AG10803 (cell line): ENCODE data around the gene AK8.

Source experiments
- DNase-seq: peaks from one replicate; pipeline ENCODE4 v3.0.0; 2010; ENCODE audit warnings: low read depth
- H3K4me3 ChIP-seq: 2 replicates; pipeline ENCODE4 v1.5.1; 2011; ENCODE audit warnings: mild to moderate bottlenecking, low read length, control low read depth
- TF ChIP-seq, protein P1 (sequence below): conservative IDR thresholded peaks from 2 replicates; pipeline ENCODE4 v1.5.1; 2011; ENCODE audit warnings: mild to moderate bottlenecking, low read length, control low read depth, inconsistent platforms

Gene AK8

GRCh38 chr9:132754236-132754635, 123.8 kb downstream of the AK8 start:
- no peak for DNase-seq
- TF ChIP-seq, protein P1, sequence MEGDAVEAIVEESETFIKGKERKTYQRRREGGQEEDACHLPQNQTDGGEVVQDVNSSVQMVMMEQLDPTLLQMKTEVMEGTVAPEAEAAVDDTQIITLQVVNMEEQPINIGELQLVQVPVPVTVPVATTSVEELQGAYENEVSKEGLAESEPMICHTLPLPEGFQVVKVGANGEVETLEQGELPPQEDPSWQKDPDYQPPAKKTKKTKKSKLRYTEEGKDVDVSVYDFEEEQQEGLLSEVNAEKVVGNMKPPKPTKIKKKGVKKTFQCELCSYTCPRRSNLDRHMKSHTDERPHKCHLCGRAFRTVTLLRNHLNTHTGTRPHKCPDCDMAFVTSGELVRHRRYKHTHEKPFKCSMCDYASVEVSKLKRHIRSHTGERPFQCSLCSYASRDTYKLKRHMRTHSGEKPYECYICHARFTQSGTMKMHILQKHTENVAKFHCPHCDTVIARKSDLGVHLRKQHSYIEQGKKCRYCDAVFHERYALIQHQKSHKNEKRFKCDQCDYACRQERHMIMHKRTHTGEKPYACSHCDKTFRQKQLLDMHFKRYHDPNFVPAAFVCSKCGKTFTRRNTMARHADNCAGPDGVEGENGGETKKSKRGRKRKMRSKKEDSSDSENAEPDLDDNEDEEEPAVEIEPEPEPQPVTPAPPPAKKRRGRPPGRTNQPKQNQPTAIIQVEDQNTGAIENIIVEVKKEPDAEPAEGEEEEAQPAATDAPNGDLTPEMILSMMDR, result no peak
- H3K4me3 ChIP-seq, result no peak overlapping the region

- H3K4me3 ChIP-seq, result no peak overlapping the region
- TF ChIP-seq, protein P1, result no peak
- no peak for DNase-seq
These were observed 124.5 kb downstream of the AK8 start for GRCh38 chr9:132753593-132753880.

GRCh38 chr9:132752877-132753592, 125.0 kb downstream of the AK8 start:
- TF ChIP-seq, protein P1, result no peak
- DNase-seq, result no peak
- no peak overlapping the region for H3K4me3 ChIP-seq

DNA sequence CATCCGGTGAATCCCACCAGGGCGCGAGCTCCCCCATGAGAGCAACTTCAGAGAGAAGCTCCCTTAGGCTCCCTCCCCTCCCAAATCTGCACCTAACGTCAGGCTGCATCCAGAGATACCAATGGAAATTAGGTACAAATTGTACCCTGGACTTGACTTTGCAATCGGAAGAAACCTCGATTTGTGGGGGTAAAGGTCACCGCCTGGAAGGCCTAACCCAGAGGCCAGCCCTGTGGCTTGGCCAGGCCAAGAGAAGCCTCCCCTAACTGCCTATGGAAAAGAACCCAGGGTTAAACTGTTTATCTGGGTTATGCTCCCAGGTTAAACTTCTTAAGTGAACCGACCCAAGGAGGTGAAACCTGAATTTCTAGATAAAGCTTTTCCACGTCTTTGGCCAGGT, 127.4 kb downstream of the AK8 start:
- TF ChIP-seq, protein P1, result no peak
- no peak overlapping the region for H3K4me3 ChIP-seq
- DNase-seq, result no peak

- no peak for DNase-seq
- no peak overlapping the region for H3K4me3 ChIP-seq
- TF ChIP-seq, protein P1, result no peak
These were observed 128.8 kb downstream of the AK8 start for GRCh38 chr9:132749306-132749705.

DNA sequence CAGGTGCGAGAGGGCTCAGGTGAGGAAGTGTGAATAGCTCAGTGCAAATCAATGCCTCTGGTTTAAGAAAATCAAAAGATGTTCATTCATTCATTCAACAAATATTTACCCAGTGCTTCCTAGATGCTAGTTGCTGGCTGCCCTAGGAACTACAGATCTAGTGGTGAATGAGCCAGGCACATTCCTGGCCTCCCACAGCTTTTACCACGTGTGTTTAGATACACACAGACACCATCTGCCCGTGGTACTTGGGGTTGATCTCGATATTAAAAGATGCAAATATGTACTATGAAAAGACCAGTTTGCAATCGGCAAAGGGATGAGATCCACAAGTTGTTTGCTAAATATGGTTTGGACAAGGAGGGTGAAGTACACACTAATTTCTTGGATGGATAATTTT, 129.6 kb downstream of the AK8 start:
- DNase-seq, result no peak
- TF ChIP-seq, protein P1, result no peak

More for the DNA sequence above, 129.6 kb downstream of the AK8 start:
- no peak overlapping the region for H3K4me3 ChIP-seq
